Spleen (tissue), 13 donors: ENCODE results near the gene VIL1. TPM values are rescaled to one million over a fixed set of nuclear protein-coding genes. Genes with fewer than 3 reads are reported as not detected.

ENCODE experiments used
- DNase-seq: peaks from one replicate; pipeline ENCODE4 v3.0.0-alpha.2; 2020
- H3K27ac ChIP-seq, 8 donors: fragments of 200-600 bp; sonication (generic) in 7 of 8; 1 replicate in 4 of 8; 2 replicates in 4 of 8; pipeline versions ENCODE4 v1.5.0 to v1.8.0; 2016 to 2021; ENCODE audit warnings: inconsistent platforms in 4 of 8, mild to moderate bottlenecking in 4 of 8, moderate library complexity in 1 of 8
- H3K27me3 ChIP-seq, 7 donors: fragments of 200-600 bp; sonication (generic) in 6 of 7; replicated peaks in 1 of 7; 1 replicate in 4 of 7; 2 replicates in 3 of 7; pipeline versions ENCODE4 v1.5.0 to v1.8.0; 2016 to 2021; ENCODE audit warnings: inconsistent platforms in 3 of 7, mild to moderate bottlenecking in 1 of 7
- H3K36me3 ChIP-seq, 6 donors: fragments of 200-600 bp; sonication (generic) in 5 of 6; 1 replicate in 4 of 6; 2 replicates in 2 of 6; pipeline versions ENCODE4 v1.5.0 to v1.8.0; 2016 to 2021; ENCODE audit warnings: inconsistent platforms in 2 of 6
- H3K4me1 ChIP-seq, 6 donors: fragments of 200-600 bp; sonication (generic) in 5 of 6; 1 replicate in 3 of 6; 2 replicates in 3 of 6; pipeline versions ENCODE4 v1.5.0 to v1.8.0; 2016 to 2021; ENCODE audit warnings: inconsistent platforms in 3 of 6
- H3K4me3 ChIP-seq, 8 donors: fragments of 200-600 bp; sonication (generic) in 7 of 8; 1 replicate in 4 of 8; 2 replicates in 4 of 8; pipeline versions ENCODE4 v1.5.0 to v1.8.0; 2016 to 2021; ENCODE audit warnings: inconsistent platforms in 4 of 8, mild to moderate bottlenecking in 4 of 8, moderate library complexity in 2 of 8
- H3K9me3 ChIP-seq, 8 donors: fragments of 200-600 bp; sonication (generic) in 7 of 8; 1 replicate in 4 of 8; 2 replicates in 4 of 8; pipeline versions ENCODE4 v1.5.0 to v1.8.0; 2016 to 2021; ENCODE audit warnings: inconsistent platforms in 4 of 8
- CTCF ChIP-seq, 11 experiments: fragments of 200-600 bp in 7 of 11; fragments of 450-650 bp in 4 of 11; sonication (generic) in 4 of 11; IDR thresholded peaks in 8 of 11; conservative IDR thresholded peaks in 3 of 11; 1 replicate in 7 of 11; 2 replicates in 4 of 11; pipeline versions ENCODE4 v1.4.0 to v1.8.0; 2016 to 2021; ENCODE audit warnings: antibody characterized with exemption in 11 of 11, inconsistent platforms in 4 of 11, mild to moderate bottlenecking in 1 of 11
- POLR2A ChIP-seq, 3 donors: fragments of 450-650 bp; IDR thresholded peaks; one replicate each; pipeline ENCODE4 v1.5.1; 2017; ENCODE audit warnings: antibody characterized with exemption in 3 of 3, mild to moderate bottlenecking in 1 of 3
- POLR2AphosphoS5 ChIP-seq, 3 donors: sonication (generic); formaldehyde crosslinking; IDR thresholded peaks; one replicate each; pipeline ENCODE4 v1.5.1; 2017; ENCODE audit warnings: antibody characterized with exemption in 3 of 3
- WGBS, 5 donors: extraction: QIAGEN DNeasy Blood & Tissue Kit in 3 of 5; methylation state at CpG; one replicate each; pipeline versions ENCODE4 v1.1.5 to v1.1.7; 2013 to 2018; 5-methylcytosine and 5-hydroxymethylcytosine counted together
- intact Hi-C: fragments of 100-400 bp; cut with DNase I; formaldehyde crosslinking; loops from one replicate; pipeline ENCODE4 v1.15.0; 2023; ENCODE audit warnings: low total_unique reads
- long read RNA-seq, 2 donors: transcript quantifications; one replicate each; lab custom pipeline, GENCODE V29; 2026
- polyA plus RNA-seq, 3 donors: library from polyadenylated mRNA; stranded (reverse); fragments of 200-250 nt; gene quantifications; one replicate each; pipeline ENCODE4 v1.2.1, GENCODE V29; 2013
- total RNA-seq, 7 donors: library from RNA; depleted of rRNA in 3 of 7; stranded (reverse); fragments of >200 nt in 3 of 7; fragmentation: NEBNext Ultra II Directional in 4 of 7; extraction: Animal tissue kit (Norgen Biotek cat#: 25700) in 4 of 7; gene quantifications; one replicate each; pipeline versions ENCODE4 v1.1.0 to v1.2.1, GENCODE V29; 2016 to 2021
- donor health status: healthy with polysubstance abuse.
- donor health status: DM: no; HTN: no; CAD: no; lungs with moderate emphysema.
- donor health status: DM: no; HTN: no; CAD: no.
- donor health status: Bipolar disorder and iron deficiency.
- donor health status: healthy.
- donor health status: DM: no; HTN: no; CAD: no.
- donor health status: DM: yes; HTN: yes; CAD: no.

The VIL1 gene
- total RNA-seq (under 1 TPM in 3 of 7 donors, not detected in 4; 0.17 to 0.72 (median 0.38) TPM), polyA plus RNA-seq (under 1 TPM; 0.04 to 0.19 (median 0.06) TPM)
- long read RNA-seq, donor 1 = 0 reads
- long read RNA-seq, donor 2, full-length matches to known transcripts = 1 of 1 reads
- long read RNA-seq, donor 2, partial matches to known transcripts = 0 of 1 reads
- long read RNA-seq, donor 2, other reads (novel, unspliced or antisense) = 0 of 1 reads

GRCh38 chr2:218418717-218419458 lies at the start of gene VIL1:
TSS of gene VIL1 (plus strand) at chr2:218419123. CDS start at chr2:218423779, 4,656 bp downstream.
- no peaks in the 10 kb centered on the region for H3K9me3 ChIP-seq
- H3K27ac ChIP-seq = no peak within 1 kb of the TSS
- DNase-seq = no peak
- H3K27me3 ChIP-seq = no peaks in the 10 kb centered on the region
- TF ChIP-seq CTCF (IDR thresholded peaks at IDR 0.05 in 8 of 11, conservative IDR thresholded peaks at IDR 0.05 in 3 of 11) (no peak), POLR2AphosphoS5 (IDR thresholded peaks at IDR 0.05) (no peak), POLR2A (IDR thresholded peaks at IDR 0.05) (no peak)
- WGBS, 5 donors = 87 to 94% (median 89%) methylated on average over 3 to 9 of the region's 9 CpGs
- intact Hi-C loops = no loop called here
- H3K4me1 ChIP-seq = no peaks in the 10 kb centered on the region
- no peaks in the 10 kb centered on the region for H3K36me3 ChIP-seq
- H3K4me3 ChIP-seq = no peak within 1 kb of the TSS

- peak overlapping the region in 2 of 8 donors; percentile 45 to 68 for H3K4me3 ChIP-seq
- no peaks in the 10 kb centered on the region for H3K36me3 ChIP-seq
- intact Hi-C loops = no loop called here
- peaks cover 0 to 76% (median 40%) of the 10 kb centered on the region in 6 donors for H3K4me1 ChIP-seq
- H3K27ac ChIP-seq = peak overlapping the region in 7 of 8 donors; percentile 91 to 97 (median 93)
- no peaks in the 10 kb centered on the region for H3K27me3 ChIP-seq
- peaks cover 0 to 10% (median 6%) of the 10 kb centered on the region in 8 donors for H3K9me3 ChIP-seq
- WGBS, 5 donors = 24 to 45% (median 34%) methylated on average over 2 of the region's 2 CpGs
- TF ChIP-seq POLR2AphosphoS5 (IDR thresholded peaks at IDR 0.05) (no peak), POLR2A (IDR thresholded peaks at IDR 0.05) (no peak), CTCF (IDR thresholded peaks at IDR 0.05 in 8 of 11, conservative IDR thresholded peaks at IDR 0.05 in 3 of 11) (no peak)
- no peak for DNase-seq
Measured at GRCh38 chr2:218369330-218369729, 49.6 kb upstream of the VIL1 start.

DNA sequence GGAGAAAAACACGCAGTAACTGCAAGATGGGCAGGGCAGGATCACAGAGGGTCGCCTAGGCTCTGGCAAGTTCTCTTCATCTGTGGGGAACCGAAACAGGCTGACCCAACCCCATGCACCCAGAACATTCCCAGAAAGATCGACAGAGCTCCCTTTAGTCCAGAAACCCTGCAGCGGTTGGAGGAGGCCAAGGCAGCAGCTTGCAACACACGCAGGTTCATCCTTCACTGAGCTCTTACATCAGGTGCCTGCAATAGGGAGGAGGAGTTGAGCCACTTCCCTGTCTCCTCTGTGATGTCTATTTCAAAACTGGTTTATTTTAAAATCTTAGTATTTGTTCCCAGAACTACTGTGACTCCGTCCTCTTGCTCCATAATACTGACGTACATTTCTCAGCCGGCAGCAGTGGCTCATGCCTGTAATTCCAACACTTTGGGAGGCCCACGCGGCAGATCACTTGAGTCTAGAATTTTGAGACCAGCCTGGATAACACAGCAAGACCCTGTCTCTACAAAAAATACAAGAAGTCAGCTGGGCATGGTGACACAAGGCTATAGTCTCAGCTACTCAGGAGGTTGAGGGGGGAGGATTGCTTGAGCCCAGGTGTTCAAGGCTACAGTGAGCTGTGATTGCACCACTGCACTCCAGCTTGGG lies 48.4 kb upstream of the VIL1 start:
- intact Hi-C loops = no loop called here
- WGBS, 5 donors = 37 to 70% (median 51%) methylated on average over 11 of the region's 11 CpGs
- peak; percentile 85 for DNase-seq
- H3K27ac ChIP-seq = peak overlapping the region in 7 of 8 donors; percentile 91 to 97 (median 93)
- H3K4me1 ChIP-seq = peaks cover 0 to 71% (median 40%) of the 10 kb centered on the region in 6 donors
- no peaks in the 10 kb centered on the region for H3K36me3 ChIP-seq
- H3K4me3 ChIP-seq = peak overlapping the region in 1 of 8 donors; percentile 68
- H3K27me3 ChIP-seq = no peaks in the 10 kb centered on the region
- peaks cover 0 to 10% (median 6%) of the 10 kb centered on the region in 8 donors for H3K9me3 ChIP-seq
- peak in 2 of 3 donors; percentile 55 to 80 for TF ChIP-seq POLR2AphosphoS5 (IDR thresholded peaks at IDR 0.05)
- TF ChIP-seq CTCF (IDR thresholded peaks at IDR 0.05 in 8 of 11, conservative IDR thresholded peaks at IDR 0.05 in 3 of 11) = peak in 1 of 11 experiments; percentile 25
- peak in 1 of 3 donors; percentile 10 for TF ChIP-seq POLR2A (IDR thresholded peaks at IDR 0.05)
